CD14-positive monocyte (primary cell): Measurements from ENCODE around the gene ABCA12. TPM values are rescaled to one million over a fixed set of nuclear protein-coding genes. Genes with fewer than 3 reads are reported as not detected.

ENCODE experiments used
- DNase-seq, 3 donors: peaks; one replicate each; pipeline ENCODE4 v3.0.0-alpha.2; 2011 to 2022
- H2AFZ ChIP-seq: 2 replicates; pipeline ENCODE4 v1.6.0; 2012; ENCODE audit warnings: mild to moderate bottlenecking, low read depth, low read length, inconsistent platforms; ENCODE audit not compliant: insufficient read depth, poor library complexity, severe bottlenecking
- H3K27ac ChIP-seq, 2 donors: 1 replicate in 1 of 2; 2 replicates in 1 of 2; pipeline ENCODE4 v1.5.1; 2012 to 2013; ENCODE audit warnings: low read length in 2 of 2, control low read depth in 1 of 2, inconsistent platforms in 1 of 2, low read depth in 1 of 2, mild to moderate bottlenecking in 1 of 2
- H3K27me3 ChIP-seq, 2 donors: one replicate each; pipeline versions ENCODE4 v1.6.0 to v1.6.1; 2011 to 2013; ENCODE audit warnings: low read length in 2 of 2; ENCODE audit not compliant: control insufficient read depth in 2 of 2, insufficient read depth in 2 of 2
- H3K36me3 ChIP-seq, 2 donors: replicated peaks in 1 of 2; 1 replicate in 1 of 2; 2 replicates in 1 of 2; pipeline versions ENCODE4 v1.5.1 to v1.6.1; 2012 to 2013; ENCODE audit warnings: low read length in 2 of 2, control low read depth in 1 of 2, inconsistent platforms in 1 of 2, mild to moderate bottlenecking in 1 of 2; ENCODE audit not compliant: insufficient read depth in 2 of 2, control insufficient read depth in 1 of 2
- H3K4me1 ChIP-seq, 2 donors: 1 replicate in 1 of 2; 2 replicates in 1 of 2; pipeline versions ENCODE4 v1.5.1 to v1.6.1; 2012 to 2013; ENCODE audit warnings: low read length in 2 of 2, control low read depth in 1 of 2, inconsistent platforms in 1 of 2, mild to moderate bottlenecking in 1 of 2, moderate library complexity in 1 of 2; ENCODE audit not compliant: insufficient read depth in 2 of 2, control insufficient read depth in 1 of 2
- H3K4me2 ChIP-seq: replicated peaks from 2 replicates; pipeline ENCODE3; 2012; ENCODE audit warnings: low read length, moderate library complexity, mild to moderate bottlenecking; ENCODE audit not compliant: poor library complexity, severe bottlenecking; ENCODE audit errors: extremely low read depth
- H3K4me3 ChIP-seq, 3 experiments: fragments of 200-600 bp in 1 of 3; sonication (generic) in 1 of 3; replicated peaks in 1 of 3; 1 replicate in 2 of 3; 2 replicates in 1 of 3; pipeline ENCODE4 v1.5.1; 2011 to 2013; ENCODE audit warnings: low read length in 3 of 3, mild to moderate bottlenecking in 3 of 3, control low read depth in 2 of 3, low read depth in 2 of 3, inconsistent platforms in 1 of 3, moderate library complexity in 1 of 3
- H3K79me2 ChIP-seq: 2 replicates; pipeline ENCODE4 v1.6.0; 2012; ENCODE audit warnings: mild to moderate bottlenecking, control low read depth, inconsistent platforms, low read length, moderate library complexity; ENCODE audit not compliant: insufficient read depth
- H3K9ac ChIP-seq: 2 replicates; pipeline ENCODE4 v1.6.0; 2017; ENCODE audit warnings: low read length, mild to moderate bottlenecking; ENCODE audit not compliant: insufficient read depth, poor library complexity, severe bottlenecking
- H3K9me3 ChIP-seq, 2 donors: replicated peaks in 1 of 2; 1 replicate in 1 of 2; 2 replicates in 1 of 2; pipeline versions ENCODE4 v1.5.1 to v1.6.1; 2012 to 2013; ENCODE audit warnings: low read length in 2 of 2, control low read depth in 1 of 2; ENCODE audit not compliant: control insufficient read depth in 1 of 2, insufficient read depth in 1 of 2
- H4K20me1 ChIP-seq: 2 replicates; pipeline ENCODE4 v1.6.0; 2012; ENCODE audit warnings: mild to moderate bottlenecking, low read length, control low read depth, moderate library complexity; ENCODE audit not compliant: insufficient read depth
- H3K27ac Mint-ChIP-seq, 7 donors: one replicate each; pipeline ENCODE4 v1.8.0; 2020; ENCODE audit warnings: mild to moderate bottlenecking in 7 of 7, mixed read lengths in 7 of 7, moderate library complexity in 6 of 7, inconsistent platforms in 2 of 7
- H3K27me3 Mint-ChIP-seq, 3 donors: one replicate each; pipeline ENCODE4 v1.8.0; 2021 to 2022; ENCODE audit warnings: low read depth in 3 of 3, mild to moderate bottlenecking in 3 of 3, mixed read lengths in 3 of 3, moderate library complexity in 3 of 3, inconsistent platforms in 1 of 3
- H3K36me3 Mint-ChIP-seq, 2 donors: one replicate each; pipeline ENCODE4 v1.8.0; 2020; ENCODE audit warnings: mixed read lengths in 2 of 2, inconsistent platforms in 1 of 2, mild to moderate bottlenecking in 1 of 2
- H3K4me1 Mint-ChIP-seq: one replicate; pipeline ENCODE4 v1.8.0; 2020; ENCODE audit warnings: mild to moderate bottlenecking, mixed read lengths
- H3K4me3 Mint-ChIP-seq, 2 donors: one replicate each; pipeline ENCODE4 v1.8.0; 2020; ENCODE audit warnings: mild to moderate bottlenecking in 2 of 2, mixed read lengths in 2 of 2, moderate library complexity in 1 of 2
- H3K9me3 Mint-ChIP-seq, 7 donors: one replicate each; pipeline ENCODE4 v1.8.0; 2020 to 2022; ENCODE audit warnings: mixed read lengths in 7 of 7, mild to moderate bottlenecking in 6 of 7, moderate library complexity in 6 of 7, inconsistent platforms in 2 of 7
- WGBS: methylation state at CpG from one replicate; pipeline ENCODE4 v1.1.5; 2013; ENCODE audit warnings: missing lambda C conversion rate; ENCODE audit not compliant: insufficient coverage; 5-methylcytosine and 5-hydroxymethylcytosine counted together
- intact Hi-C, 2 donors: fragments of 100-400 bp; cut with micrococcal nuclease; formaldehyde crosslinking; loops; one replicate each; pipeline versions ENCODE4 v1.15.0 to v1.15.1; 2023
- polyA plus RNA-seq, 3 donors: library from polyadenylated mRNA; depleted of rRNA in 1 of 3; unstranded in 2 of 3; stranded (reverse) in 1 of 3; fragments of 300-500 nt in 2 of 3; fragments of >200 nt in 1 of 3; fragmentation: Illumina TruSeq in 2 of 3; gene quantifications; 1 replicate in 2 of 3; 2 replicates in 1 of 3; pipeline ENCODE4 v1.2.3, GENCODE V29; 2012 to 2021
- TF ChIP-seq, protein P1 (sequence below): fragments of 200-600 bp; IDR thresholded peaks from one replicate; pipeline ENCODE4 v1.8.0; 2022; ENCODE audit warnings: antibody characterized with exemption, mild to moderate bottlenecking

ABCA12 gene
- polyA plus RNA-seq, 3 donors = not detected

DNA sequence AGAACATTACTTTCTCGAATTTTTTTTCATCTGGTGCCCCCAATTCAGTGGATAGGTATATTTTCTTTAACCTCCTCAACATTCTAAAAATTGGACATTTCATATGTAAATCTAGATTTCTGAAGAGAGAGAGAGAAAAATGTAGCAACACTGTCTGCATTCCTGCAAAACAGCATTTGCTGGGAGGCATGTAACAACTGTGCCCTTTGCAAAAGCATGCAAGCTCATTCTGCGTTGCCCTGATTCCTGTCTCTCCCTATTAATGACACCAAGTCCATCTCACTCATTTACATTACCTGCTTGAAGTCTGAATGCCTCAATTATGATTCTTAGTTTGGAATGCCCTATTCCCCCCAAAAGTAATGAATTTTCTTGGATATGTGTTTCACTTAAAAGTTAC lies 249.1 kb downstream of the ABCA12 start:
- no peak for DNase-seq
- Histone ChIP-seq H4K20me1 (no peaks in the 10 kb centered on the region), H3K79me2 (no peaks in the 10 kb centered on the region), H3K36me3 (no peaks in the 10 kb centered on the region), H3K9me3 (no peaks in the 10 kb centered on the region), H3K27me3 (no peaks in the 10 kb centered on the region), H3K4me1 (no peaks in the 10 kb centered on the region), H3K27ac (no peak overlapping the region), H3K9ac (no peak overlapping the region), H3K4me3 (no peak overlapping the region), H3K4me2 (no peak overlapping the region), H2AFZ (no peak overlapping the region)
- 100% methylated on average over 1 of the region's 2 CpGs for WGBS
- Mint-ChIP-seq H3K27ac (no peak overlapping the region), H3K4me1 (no peaks in the 10 kb centered on the region), H3K27me3 (peaks cover 0 to under 1% (median 0%) of the 10 kb centered on the region in 3 donors), H3K36me3 (no peaks in the 10 kb centered on the region), H3K4me3 (no peak overlapping the region), H3K9me3 (peaks cover 0 to 8% (median 4%) of the 10 kb centered on the region in 7 donors)
- TF ChIP-seq, protein P1, sequence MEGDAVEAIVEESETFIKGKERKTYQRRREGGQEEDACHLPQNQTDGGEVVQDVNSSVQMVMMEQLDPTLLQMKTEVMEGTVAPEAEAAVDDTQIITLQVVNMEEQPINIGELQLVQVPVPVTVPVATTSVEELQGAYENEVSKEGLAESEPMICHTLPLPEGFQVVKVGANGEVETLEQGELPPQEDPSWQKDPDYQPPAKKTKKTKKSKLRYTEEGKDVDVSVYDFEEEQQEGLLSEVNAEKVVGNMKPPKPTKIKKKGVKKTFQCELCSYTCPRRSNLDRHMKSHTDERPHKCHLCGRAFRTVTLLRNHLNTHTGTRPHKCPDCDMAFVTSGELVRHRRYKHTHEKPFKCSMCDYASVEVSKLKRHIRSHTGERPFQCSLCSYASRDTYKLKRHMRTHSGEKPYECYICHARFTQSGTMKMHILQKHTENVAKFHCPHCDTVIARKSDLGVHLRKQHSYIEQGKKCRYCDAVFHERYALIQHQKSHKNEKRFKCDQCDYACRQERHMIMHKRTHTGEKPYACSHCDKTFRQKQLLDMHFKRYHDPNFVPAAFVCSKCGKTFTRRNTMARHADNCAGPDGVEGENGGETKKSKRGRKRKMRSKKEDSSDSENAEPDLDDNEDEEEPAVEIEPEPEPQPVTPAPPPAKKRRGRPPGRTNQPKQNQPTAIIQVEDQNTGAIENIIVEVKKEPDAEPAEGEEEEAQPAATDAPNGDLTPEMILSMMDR = no peak
- intact Hi-C loops = no loop called here

DNA sequence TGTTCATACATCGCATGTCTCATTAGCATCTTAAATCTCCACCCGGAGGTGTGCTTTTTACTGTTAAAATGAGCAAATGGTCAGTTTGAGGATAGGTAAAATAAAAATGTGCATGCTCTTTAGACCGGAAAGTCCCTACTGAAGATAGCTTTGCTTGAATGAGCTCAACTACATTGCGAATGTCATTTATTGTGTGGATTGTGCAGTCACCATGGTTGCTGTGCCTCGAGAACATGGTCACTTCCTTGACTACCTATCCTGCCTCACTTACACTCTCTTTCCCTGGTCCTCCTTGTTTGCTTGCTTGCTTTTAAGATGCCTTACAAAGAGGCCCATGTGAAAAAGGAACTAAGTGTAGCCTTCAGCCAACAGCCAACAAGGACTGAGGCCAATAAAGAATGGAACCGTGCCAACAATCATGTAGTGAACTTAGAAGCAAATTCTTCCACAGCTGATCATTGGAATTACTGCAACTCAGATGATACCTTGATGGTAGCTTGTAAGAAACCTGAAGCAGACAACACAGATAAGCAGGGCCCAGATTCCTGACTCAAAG lies 256.7 kb downstream of the ABCA12 start:
- Histone ChIP-seq H3K9me3 (peaks cover 0 to 3% of the 10 kb centered on the region in 2 donors), H3K4me2 (no peak overlapping the region), H3K79me2 (no peaks in the 10 kb centered on the region), H3K27me3 (no peaks in the 10 kb centered on the region), H3K27ac (no peak overlapping the region), H3K4me1 (no peaks in the 10 kb centered on the region), H3K9ac (no peak overlapping the region), H4K20me1 (no peaks in the 10 kb centered on the region), H3K4me3 (no peak overlapping the region), H3K36me3 (no peaks in the 10 kb centered on the region), H2AFZ (no peak overlapping the region)
- H3K36me3 Mint-ChIP-seq = no peaks in the 10 kb centered on the region
- no peaks in the 10 kb centered on the region for H3K4me1 Mint-ChIP-seq
- intact Hi-C loops = no loop called here
- no peaks in the 10 kb centered on the region for H3K27me3 Mint-ChIP-seq
- TF ChIP-seq, protein P1 = no peak
- H3K4me3 Mint-ChIP-seq = no peak overlapping the region
- no peak for DNase-seq
- peaks cover 0 to 4% (median 2%) of the 10 kb centered on the region in 7 donors for H3K9me3 Mint-ChIP-seq
- WGBS = 100% methylated on average over 2 of the region's 6 CpGs
- no peak overlapping the region for H3K27ac Mint-ChIP-seq

Other genes starting within 250 kb of the ABCA12 start
- 10 to 100 TPM; 20.8 to 32.3 (median 21.6) TPM for gene ATIC, start 173.4 kb upstream of the ABCA12 start, polyA plus RNA-seq